Panc1 (cell line): ENCODE measurements around the gene PALM2AKAP2. TPM values are rescaled to one million over a fixed set of nuclear protein-coding genes. Genes with fewer than 3 reads are reported as not detected.

Experiments
- ATAC-seq: fragments of 200-7000 bp; cut with Tn5 transposase; 2 replicates; pipeline ENCODE4 v1.9.1; 2020; ENCODE audit warnings: mild to moderate bottlenecking, moderate library complexity
- BruUV-seq: library from RNA; stranded (reverse); fragments of 400-500 nt; replicated peaks from 2 replicates; lab custom pipeline; 2021; lab: Mats Ljungman, UMichigan
- CTCF ChIA-PET: fragments of 300-600 bp; sonication (Branson Sonifier 250); formaldehyde crosslinking; loops from one replicate; lab custom pipeline; 2022; ENCODE audit warnings: antibody characterized with exemption; lab: Charles Lee
- POLR2A ChIA-PET: fragments of 300-600 bp; sonication (Branson Sonifier 250); formaldehyde crosslinking; loops from one replicate; lab custom pipeline; 2022; ENCODE audit warnings: antibody characterized with exemption; lab: Charles Lee
- DNase-seq: peaks from one replicate; pipeline ENCODE4 v3.0.0-alpha.2; 2010; ENCODE audit warnings: low read depth, low spot score
- H3K27ac ChIP-seq: 2 replicates; pipeline ENCODE4 v1.5.1; 2011; ENCODE audit warnings: mild to moderate bottlenecking, low read length, inconsistent platforms
- H3K27me3 ChIP-seq: fragments of 200-500 bp; sonication (Bioruptor generic); 2 replicates; pipeline ENCODE4 v1.6.0; 2014; ENCODE audit warnings: low read length, inconsistent platforms; ENCODE audit not compliant: control insufficient read depth, insufficient read depth
- H3K36me3 ChIP-seq: fragments of 200-500 bp; sonication (Bioruptor generic); 2 replicates; pipeline ENCODE4 v1.5.1; 2014; ENCODE audit warnings: inconsistent platforms, mild to moderate bottlenecking, low read length, moderate library complexity; ENCODE audit not compliant: control insufficient read depth, insufficient read depth
- H3K4me1 ChIP-seq: 2 replicates; pipeline ENCODE4 v1.5.1; 2011; ENCODE audit warnings: inconsistent platforms, mild to moderate bottlenecking, low read length, moderate library complexity; ENCODE audit not compliant: control insufficient read depth, insufficient read depth
- H3K4me3 ChIP-seq, 2 experiments: 2 replicates each; pipeline ENCODE4 v1.5.1; 2011 to 2012; ENCODE audit warnings: low read depth in 2 of 2, low read length in 2 of 2, mild to moderate bottlenecking in 2 of 2, inconsistent platforms in 1 of 2, moderate library complexity in 1 of 2
- H3K9me3 ChIP-seq: fragments of 200-500 bp; sonication (Bioruptor generic); 2 replicates; pipeline ENCODE4 v1.5.1; 2014; ENCODE audit warnings: low read depth, mild to moderate bottlenecking, inconsistent platforms, low read length, moderate library complexity; ENCODE audit not compliant: control insufficient read depth, insufficient read depth
- CTCF ChIP-seq: fragments of 450-650 bp; IDR thresholded peaks from 2 replicates; pipeline ENCODE4 v1.5.1; 2017; ENCODE audit warnings: mild to moderate bottlenecking
- POLR2AphosphoS5 ChIP-seq: IDR thresholded peaks from 2 replicates; pipeline ENCODE4 v1.6.1; 2012; ENCODE audit warnings: mild to moderate bottlenecking, low read depth, low read length, moderate library complexity
- REST ChIP-seq, 2 experiments: IDR thresholded peaks; 2 replicates each; pipeline ENCODE4 v1.6.1; 2011 to 2012; ENCODE audit warnings: low read depth in 2 of 2, control low read depth in 1 of 2, low read length in 1 of 2, mild to moderate bottlenecking in 1 of 2, moderate library complexity in 1 of 2; ENCODE audit not compliant: insufficient read depth in 1 of 2
- SIN3A ChIP-seq: IDR thresholded peaks from 2 replicates; pipeline ENCODE4 v1.6.1; 2012; ENCODE audit warnings: low read depth, mild to moderate bottlenecking, low read length, moderate library complexity, borderline replicate concordance; ENCODE audit not compliant: insufficient read depth
- TCF7L2 ChIP-seq: IDR thresholded peaks from 2 replicates; pipeline ENCODE4 v1.6.1; 2011; ENCODE audit warnings: mild to moderate bottlenecking, low read depth, low read length, inconsistent platforms
- in situ Hi-C: cut with HindIII; loops from 2 replicates; pipeline ENCODE4 v1.10.0; 2016; ENCODE audit warnings: low sequenced_read_pairs, low pct_unique_long_range_greater_than_20kb
- intact Hi-C: fragments of 100-400 bp; cut with micrococcal nuclease; formaldehyde crosslinking; loops from one replicate; pipeline ENCODE4 v1.10.0; 2022; ENCODE audit not compliant: unreplicated experiment
- total RNA-seq: library from RNA; stranded (reverse); gene quantifications from one replicate; pipeline ENCODE4 v1.2.1, GENCODE V29; 2021; ENCODE audit not compliant: unreplicated experiment

PALM2AKAP2 gene
- total RNA-seq, 1 experiment from 2014 or later = 0.44 TPM

GRCh38 chr9:109812331-109812730 lies 32.3 kb downstream of the PALM2AKAP2 start:
- CTCF ChIA-PET = no interaction called here
- Histone ChIP-seq H3K9me3 (no peaks in the 10 kb centered on the region), H3K36me3 (no peaks in the 10 kb centered on the region), H3K4me1 (no peaks in the 10 kb centered on the region), H3K4me3 (no peak overlapping the region), H3K27ac (no peak overlapping the region), H3K27me3 (no peaks in the 10 kb centered on the region)
- no peak for DNase-seq
- in situ Hi-C loops (no loop called here), intact Hi-C loops (no loop called here)
- ATAC-seq = no peak
- BruUV-seq = no TSS peak
- no peak for TF ChIP-seq POLR2AphosphoS5
- no peak for TF ChIP-seq REST (IDR thresholded peaks at IDR 0.05; ENCODE audit: insufficient read depth in 1 of 2, low read depth in 2 of 2, low read length in 1 of 2)
- no peak for TF ChIP-seq TCF7L2
- no peak for TF ChIP-seq SIN3A
- no peak for TF ChIP-seq CTCF
- POLR2A ChIA-PET = no interaction called here

GRCh38 chr9:109812818-109813281 lies 32.9 kb downstream of the PALM2AKAP2 start:
- in situ Hi-C loops (no loop called here), intact Hi-C loops (no loop called here)
- Histone ChIP-seq H3K9me3 (no peaks in the 10 kb centered on the region), H3K27ac (no peak overlapping the region), H3K4me3 (no peak overlapping the region), H3K4me1 (no peaks in the 10 kb centered on the region), H3K36me3 (no peaks in the 10 kb centered on the region), H3K27me3 (no peaks in the 10 kb centered on the region)
- CTCF ChIA-PET = no interaction called here
- DNase-seq (no peak), ATAC-seq (no peak)
- no peak for TF ChIP-seq POLR2AphosphoS5
- no peak for TF ChIP-seq TCF7L2
- no peak for TF ChIP-seq SIN3A
- no peak for TF ChIP-seq REST (IDR thresholded peaks at IDR 0.05; ENCODE audit: insufficient read depth in 1 of 2, low read depth in 2 of 2, low read length in 1 of 2)
- TF ChIP-seq CTCF = no peak
- BruUV-seq = no TSS peak
- POLR2A ChIA-PET = no interaction called here
